Measurements from ENCODE around the gene ZNF207. TPM values are rescaled to one million over a fixed set of nuclear protein-coding genes. Genes with fewer than 3 reads are reported as not detected.
A peak's percentile ranks its signal among the peaks of the same experiment; 100 is the strongest.

Gene ZNF207
- total RNA-seq: 245 and 249 TPM in 2 replicates
- long read RNA-seq, full-length matches to known transcripts: 324 of 373 reads
- long read RNA-seq, partial matches to known transcripts: 28 of 373 reads
- long read RNA-seq, other reads (novel, unspliced or antisense): 21 of 373 reads

- peak within 1 kb of the TSS; percentile 99 for H3K27ac Mint-ChIP-seq (ENCODE audit: unreplicated experiment)
Measured at GRCh38 chr17:32349854-32350665, at the start of gene ZNF207. ZNF207 (plus strand) TSS chr17:32350157; CDS start chr17:32350286, 129 bp downstream.

GRCh38 chr17:32302037-32302436 is 47.9 kb upstream of the ZNF207 start:
- Mint-ChIP-seq H3K27me3 (ENCODE audit: low read depth) (no peaks in the 10 kb centered on the region), H3K9me3 (no peaks in the 10 kb centered on the region), H3K27ac (ENCODE audit: unreplicated experiment) (no peak overlapping the region), H3K4me1 (peaks cover 49% of the 10 kb centered on the region), H3K36me3 (ENCODE audit: low read depth) (no peaks in the 10 kb centered on the region), H3K4me3 (no peak overlapping the region)
- DNase-seq (ENCODE audit: low read depth, low spot score): no peak
- no peak for TF ChIP-seq CTCF (conservative IDR thresholded peaks at IDR 0.05)

More at GRCh38 chr17:32349854-32350665, at the start of gene ZNF207:
- Mint-ChIP-seq H3K4me1 (peaks cover 33% of the 10 kb centered on the region), H3K9me3 (no peaks in the 10 kb centered on the region), H3K27me3 (ENCODE audit: low read depth) (no peaks in the 10 kb centered on the region), H3K4me3 (peak within 1 kb of the TSS; percentile 97), H3K36me3 (ENCODE audit: low read depth) (peaks cover 11% of the 10 kb centered on the region)
- peak; percentile 94 for DNase-seq (ENCODE audit: low read depth, low spot score)
- no peak for TF ChIP-seq CTCF (conservative IDR thresholded peaks at IDR 0.05)

GRCh38 chr17:32302860-32303649 is 46.9 kb upstream of the ZNF207 start:
- peaks cover 56% of the 10 kb centered on the region for H3K4me1 Mint-ChIP-seq
- H3K9me3 Mint-ChIP-seq: no peaks in the 10 kb centered on the region
- no peak for TF ChIP-seq CTCF (conservative IDR thresholded peaks at IDR 0.05)
- H3K27me3 Mint-ChIP-seq (ENCODE audit: low read depth): no peaks in the 10 kb centered on the region
- H3K36me3 Mint-ChIP-seq (ENCODE audit: low read depth): no peaks in the 10 kb centered on the region
- peak; percentile 37 for DNase-seq (ENCODE audit: low read depth, low spot score)
- H3K4me3 Mint-ChIP-seq: peak overlapping the region; percentile 74
- H3K27ac Mint-ChIP-seq (ENCODE audit: unreplicated experiment): peak overlapping the region; percentile 64

- H3K27ac Mint-ChIP-seq (ENCODE audit: unreplicated experiment): peak overlapping the region; percentile 65
- peaks cover 50% of the 10 kb centered on the region for H3K4me1 Mint-ChIP-seq
- H3K9me3 Mint-ChIP-seq: no peaks in the 10 kb centered on the region
- TF ChIP-seq CTCF (conservative IDR thresholded peaks at IDR 0.05): no peak
- H3K27me3 Mint-ChIP-seq (ENCODE audit: low read depth): no peaks in the 10 kb centered on the region
- no peak for DNase-seq (ENCODE audit: low read depth, low spot score)
- H3K4me3 Mint-ChIP-seq: peak overlapping the region; percentile 4
- no peaks in the 10 kb centered on the region for H3K36me3 Mint-ChIP-seq (ENCODE audit: low read depth)
Measured at GRCh38 chr17:32303781-32304288, 46.1 kb upstream of the ZNF207 start.

GRCh38 chr17:32305049-32305448 is 44.9 kb upstream of the ZNF207 start:
- Mint-ChIP-seq H3K27ac (ENCODE audit: unreplicated experiment) (no peak overlapping the region), H3K36me3 (ENCODE audit: low read depth) (no peaks in the 10 kb centered on the region), H3K4me1 (peaks cover 44% of the 10 kb centered on the region), H3K4me3 (no peak overlapping the region), H3K9me3 (no peaks in the 10 kb centered on the region), H3K27me3 (ENCODE audit: low read depth) (no peaks in the 10 kb centered on the region)
- no peak for TF ChIP-seq CTCF (conservative IDR thresholded peaks at IDR 0.05)
- DNase-seq (ENCODE audit: low read depth, low spot score): no peak
